Renal cortex interstitium (tissue), 11 donors: ENCODE measurements around the gene DNAH9. TPM values are rescaled to one million over a fixed set of nuclear protein-coding genes. Genes with fewer than 3 reads are reported as not detected.
"Not testable (repeated sequence)": the region's sequence is repeated elsewhere in the genome, so short reads cannot be mapped to it uniquely, and the experiment has no call there.

Experiments
- DNase-seq, 11 donors: peaks; one replicate each; pipeline ENCODE4 v3.0.0-alpha.2; 2013; ENCODE audit warnings: low read depth in 9 of 11, low spot score in 4 of 11; ENCODE audit errors: extremely low read depth in 1 of 11
- polyA plus RNA-seq, 3 donors: library from polyadenylated mRNA; unstranded; fragments of 120-200 nt; gene quantifications; one replicate each; pipeline ENCODE4 v1.2.1, GENCODE V29; 2013; ENCODE audit not compliant: insufficient read length in 3 of 3

The DNAH9 gene
- polyA plus RNA-seq, 3 donors: 4.6 to 6.2 (median 5.1) TPM

GRCh38 chr17:11924076-11924475, 325.8 kb downstream of the DNAH9 start:
- no peak for DNase-seq

- peak in 1 of 11 donors; percentile 23 for DNase-seq
These were observed 327.2 kb downstream of the DNAH9 start for GRCh38 chr17:11925262-11926021.

- DNase-seq: no peak
These were observed 330.2 kb downstream of the DNAH9 start for GRCh38 chr17:11928436-11928835.

- DNase-seq: no peak
These were observed 334.1 kb downstream of the DNAH9 start for GRCh38 chr17:11932337-11932898.

GRCh38 chr17:11935734-11936406, 337.6 kb downstream of the DNAH9 start:
- DNase-seq: peak; percentile 33 to 69 (median 59)

GRCh38 chr17:11940904-11941303, 342.6 kb downstream of the DNAH9 start:
- no peak for DNase-seq

- DNase-seq: not testable (repeated sequence)
These were observed 344.8 kb downstream of the DNAH9 start for GRCh38 chr17:11943086-11943485.

GRCh38 chr17:11943759-11944347, 345.6 kb downstream of the DNAH9 start:
- DNase-seq: no peak

- no peak for DNase-seq
These were observed 346.3 kb downstream of the DNAH9 start for GRCh38 chr17:11944587-11944986.

- peak in 1 of 11 donors; percentile 2 for DNase-seq
These were observed 350.5 kb downstream of the DNAH9 start for GRCh38 chr17:11948789-11949188.

- not testable (repeated sequence) for DNase-seq
These were observed 351.3 kb downstream of the DNAH9 start for GRCh38 chr17:11949571-11949970.

GRCh38 chr17:11950771-11951519, 352.7 kb downstream of the DNAH9 start:
- no peak for DNase-seq

GRCh38 chr17:11952610-11953009, 354.3 kb downstream of the DNAH9 start:
- no peak for DNase-seq

- no peak for DNase-seq
These were observed 355.7 kb downstream of the DNAH9 start for GRCh38 chr17:11953924-11954323.

- DNase-seq: no peak
These were observed 356.7 kb downstream of the DNAH9 start for GRCh38 chr17:11954936-11955335.

- DNase-seq: no peak
These were observed 371.3 kb downstream of the DNAH9 start for GRCh38 chr17:11969565-11969964.

GRCh38 chr17:11972741-11973140, 374.5 kb downstream of the DNAH9 start:
- DNase-seq: not testable (repeated sequence)

GRCh38 chr17:11979795-11980194, 381.5 kb downstream of the DNAH9 start:
- no peak for DNase-seq

- DNase-seq: no peak
These were observed 382.5 kb downstream of the DNAH9 start for GRCh38 chr17:11980813-11981212.
